ENCODE measurements around the gene FFAR2. TPM values are rescaled to one million over a fixed set of nuclear protein-coding genes. Genes with fewer than 3 reads are reported as not detected.

Gene FFAR2
- total and polyA plus RNA-seq, 9 of the 15 experiments (the other 6 are each of a cell fraction or from before 2014, with no cell fraction given), result not detected

DNA sequence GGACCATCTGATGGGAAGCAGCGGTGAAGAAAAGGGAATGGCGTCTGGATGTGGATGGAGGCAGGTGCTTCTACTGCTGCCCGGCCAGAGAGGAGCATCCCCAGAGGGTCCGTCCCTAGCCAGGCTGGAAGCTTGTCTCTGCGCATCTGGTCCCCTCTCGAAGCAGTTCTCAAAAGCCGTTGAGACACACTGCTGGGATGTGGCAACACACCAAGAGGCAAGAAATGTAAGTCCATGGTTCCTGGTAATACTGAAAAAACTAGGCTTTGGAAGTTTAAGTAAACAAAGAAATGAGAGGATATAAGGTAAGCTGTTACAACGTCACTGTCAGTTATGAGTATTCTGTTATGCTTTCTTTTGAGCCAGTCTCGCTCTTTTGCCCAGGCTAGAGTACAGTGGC lies 15.1 kb upstream of the FFAR2 start (continued):
- TF ChIP-seq, protein P1, sequence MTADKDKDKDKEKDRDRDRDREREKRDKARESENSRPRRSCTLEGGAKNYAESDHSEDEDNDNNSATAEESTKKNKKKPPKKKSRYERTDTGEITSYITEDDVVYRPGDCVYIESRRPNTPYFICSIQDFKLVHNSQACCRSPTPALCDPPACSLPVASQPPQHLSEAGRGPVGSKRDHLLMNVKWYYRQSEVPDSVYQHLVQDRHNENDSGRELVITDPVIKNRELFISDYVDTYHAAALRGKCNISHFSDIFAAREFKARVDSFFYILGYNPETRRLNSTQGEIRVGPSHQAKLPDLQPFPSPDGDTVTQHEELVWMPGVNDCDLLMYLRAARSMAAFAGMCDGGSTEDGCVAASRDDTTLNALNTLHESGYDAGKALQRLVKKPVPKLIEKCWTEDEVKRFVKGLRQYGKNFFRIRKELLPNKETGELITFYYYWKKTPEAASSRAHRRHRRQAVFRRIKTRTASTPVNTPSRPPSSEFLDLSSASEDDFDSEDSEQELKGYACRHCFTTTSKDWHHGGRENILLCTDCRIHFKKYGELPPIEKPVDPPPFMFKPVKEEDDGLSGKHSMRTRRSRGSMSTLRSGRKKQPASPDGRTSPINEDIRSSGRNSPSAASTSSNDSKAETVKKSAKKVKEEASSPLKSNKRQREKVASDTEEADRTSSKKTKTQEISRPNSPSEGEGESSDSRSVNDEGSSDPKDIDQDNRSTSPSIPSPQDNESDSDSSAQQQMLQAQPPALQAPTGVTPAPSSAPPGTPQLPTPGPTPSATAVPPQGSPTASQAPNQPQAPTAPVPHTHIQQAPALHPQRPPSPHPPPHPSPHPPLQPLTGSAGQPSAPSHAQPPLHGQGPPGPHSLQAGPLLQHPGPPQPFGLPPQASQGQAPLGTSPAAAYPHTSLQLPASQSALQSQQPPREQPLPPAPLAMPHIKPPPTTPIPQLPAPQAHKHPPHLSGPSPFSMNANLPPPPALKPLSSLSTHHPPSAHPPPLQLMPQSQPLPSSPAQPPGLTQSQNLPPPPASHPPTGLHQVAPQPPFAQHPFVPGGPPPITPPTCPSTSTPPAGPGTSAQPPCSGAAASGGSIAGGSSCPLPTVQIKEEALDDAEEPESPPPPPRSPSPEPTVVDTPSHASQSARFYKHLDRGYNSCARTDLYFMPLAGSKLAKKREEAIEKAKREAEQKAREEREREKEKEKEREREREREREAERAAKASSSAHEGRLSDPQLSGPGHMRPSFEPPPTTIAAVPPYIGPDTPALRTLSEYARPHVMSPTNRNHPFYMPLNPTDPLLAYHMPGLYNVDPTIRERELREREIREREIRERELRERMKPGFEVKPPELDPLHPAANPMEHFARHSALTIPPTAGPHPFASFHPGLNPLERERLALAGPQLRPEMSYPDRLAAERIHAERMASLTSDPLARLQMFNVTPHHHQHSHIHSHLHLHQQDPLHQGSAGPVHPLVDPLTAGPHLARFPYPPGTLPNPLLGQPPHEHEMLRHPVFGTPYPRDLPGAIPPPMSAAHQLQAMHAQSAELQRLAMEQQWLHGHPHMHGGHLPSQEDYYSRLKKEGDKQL (CRISPR knock-in tag; IDR thresholded peaks at IDR 0.05; ENCODE audit: borderline replicate concordance), result no peak
- TF ChIP-seq STAG1 (CRISPR knock-in tag; IDR thresholded peaks at IDR 0.05; ENCODE audit: borderline replicate concordance) (no peak), ZNF146 (CRISPR knock-in tag; IDR thresholded peaks at IDR 0.05; ENCODE audit: unreplicated experiment) (no peak), MAFK (IDR thresholded peaks at IDR 0.05; ENCODE audit: low read length) (no peak)

DNA sequence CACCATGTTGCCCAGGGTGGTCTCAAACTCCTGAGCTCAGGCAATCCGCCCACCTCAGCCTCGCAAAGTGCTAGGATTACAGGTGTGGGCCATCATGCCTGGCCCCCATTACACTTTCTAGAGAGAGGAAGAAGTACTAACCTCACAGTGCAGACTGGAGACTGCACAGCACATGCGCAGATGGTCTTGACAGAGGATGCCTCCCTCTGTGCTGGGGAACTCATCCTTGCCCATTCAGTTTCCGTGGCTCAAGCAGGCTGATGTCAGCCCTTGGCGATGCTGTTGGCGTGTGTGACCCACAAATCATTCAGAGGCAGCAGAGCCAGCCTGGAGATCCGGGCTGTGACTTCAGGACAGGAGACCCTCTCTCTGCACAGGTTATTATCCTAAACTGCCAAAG lies 14.6 kb upstream of the FFAR2 start:
- H3K9ac ChIP-seq (ENCODE audit: insufficient read depth in 1 of 2, low read depth in 2 of 2, low read length in 2 of 2), result no peak overlapping the region
- H3K27ac ChIP-seq (ENCODE audit: extremely low read depth, low read depth, low read length), result no peak overlapping the region
- TF ChIP-seq NRF1 (conservative IDR thresholded peaks at IDR 0.05 in 1 of 2, IDR thresholded peaks at IDR 0.05 in 1 of 2), result peak; percentile 79 to 83
- no peak for TF ChIP-seq FOXJ2 (tag; IDR thresholded peaks at IDR 0.05)
- no peak for TF ChIP-seq NFIX (CRISPR knock-in tag; IDR thresholded peaks at IDR 0.05; ENCODE audit: low read depth)
- TF ChIP-seq KAT2B (IDR thresholded peaks at IDR 0.05; ENCODE audit: low read depth, low read length), result no peak
- TF ChIP-seq ETV1 (tag; conservative IDR thresholded peaks at IDR 0.05; ENCODE audit: low read depth), result no peak
- no peak for TF ChIP-seq HMGN3 (IDR thresholded peaks at IDR 0.05; ENCODE audit: borderline replicate concordance, extremely low read depth, insufficient read length, low read depth, low read length)
- FAIRE-seq (no peak), ATAC-seq (no peak), DNase-seq (ENCODE audit: extremely low read depth in 1 of 4, low spot score in 3 of 4) (no peak)
- H3K4me2 ChIP-seq (ENCODE audit: insufficient read depth, low read length), result no peak overlapping the region
- H3K9me3 ChIP-seq (replicated peaks; ENCODE audit: control insufficient read depth, insufficient read depth, low read depth, low read length), result no peaks in the 10 kb centered on the region
- H3K4me1 ChIP-seq (replicated peaks in 1 of 2; ENCODE audit: control insufficient read depth in 2 of 2, insufficient read depth in 2 of 2, low read length in 2 of 2), result peaks cover 18 to 21% of the 10 kb centered on the region in 2 experiments; a peak in 4 of 5 replicates
- no peak overlapping the region for H2AFZ ChIP-seq (ENCODE audit: low read depth, low read length)
- peaks cover 47 to 75% of the 10 kb centered on the region in 2 experiments for H3K27me3 ChIP-seq (ENCODE audit: control insufficient read depth in 2 of 2, insufficient read depth in 2 of 2, low read length in 2 of 2)
- BruUV-seq (replicated peaks), result no TSS peak
- 4% methylated on average over 7 of the region's 7 CpGs for WGBS (ENCODE audit: insufficient coverage, low coverage, missing lambda C conversion rate)
- in situ Hi-C loops (cut with MboI), result no loop called here
- ChIA-PET POLR2A (interaction anchor here (0.6 to 0.7 kb wide), 2 partner anchors 12 to 117 kb away, joined by 3 to 4 read pairs; no protein-coding TSS in a partner anchor), CTCF (ENCODE audit: low intra/inter-chr PET ratio) (no interaction called here)
- no peaks in the 10 kb centered on the region for H4K20me1 ChIP-seq (replicated peaks; ENCODE audit: control insufficient read depth, insufficient read depth, low read length)
- no peaks in the 10 kb centered on the region for H3K79me2 ChIP-seq (ENCODE audit: control insufficient read depth, insufficient read depth, low read length)
- H3K4me3 ChIP-seq, result no peak overlapping the region
- H3K36me3 ChIP-seq (ENCODE audit: control insufficient read depth, insufficient read depth, low read length), result no peaks in the 10 kb centered on the region
- H3K9me1 ChIP-seq (ENCODE audit: control insufficient read depth, insufficient read depth, low read length), result no peaks in the 10 kb centered on the region
- intact Hi-C loops (cut with micrococcal nuclease), result no loop called here
